GF-D8 (cell line): Measurements from ENCODE around the gene GIMAP1.

Experiments used
- DNase-seq: peaks from one replicate; lab custom pipeline; 2025; lab: John Stamatoyannopoulos, UW

Gene GIMAP1

DNA sequence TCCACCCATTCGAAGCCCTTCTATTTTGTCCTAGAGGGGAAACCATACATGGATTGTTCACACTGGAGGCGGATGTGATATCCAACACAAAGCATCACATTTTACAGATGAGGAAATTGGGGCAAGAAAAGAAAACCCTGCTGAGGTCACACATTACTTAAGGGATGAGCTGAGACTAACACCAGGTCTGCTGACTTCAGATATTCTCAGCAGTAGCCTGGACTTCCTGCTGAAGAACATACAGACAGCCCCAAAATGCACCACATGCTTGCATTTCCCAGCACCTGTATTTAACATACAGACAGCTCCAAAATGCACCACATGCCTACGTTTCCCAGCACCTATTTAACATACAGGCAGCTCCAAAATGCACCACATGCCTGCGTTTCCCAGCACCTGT is 32.0 kb downstream of the GIMAP1 start:
- DNase-seq = no peak

DNA sequence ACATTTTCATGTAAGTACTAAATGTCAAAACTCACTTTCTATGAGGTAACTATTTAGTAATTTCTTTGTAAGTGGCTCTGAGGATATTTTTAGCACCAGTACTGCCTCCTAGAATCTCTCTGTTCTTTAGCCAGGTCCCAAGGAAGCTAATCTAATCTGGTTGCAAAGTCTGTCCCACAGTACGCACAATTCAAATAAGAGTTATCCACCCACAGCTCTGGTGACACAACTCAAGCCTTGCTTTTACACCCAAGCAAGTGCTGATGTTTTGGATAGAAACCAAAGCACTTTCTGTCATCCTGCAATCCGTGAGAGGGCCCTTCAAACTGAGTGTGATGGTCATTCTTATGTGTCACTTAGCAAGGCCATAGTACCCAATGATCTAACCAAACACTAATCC is 35.3 kb downstream of the GIMAP1 start:
- DNase-seq = no peak

DNA sequence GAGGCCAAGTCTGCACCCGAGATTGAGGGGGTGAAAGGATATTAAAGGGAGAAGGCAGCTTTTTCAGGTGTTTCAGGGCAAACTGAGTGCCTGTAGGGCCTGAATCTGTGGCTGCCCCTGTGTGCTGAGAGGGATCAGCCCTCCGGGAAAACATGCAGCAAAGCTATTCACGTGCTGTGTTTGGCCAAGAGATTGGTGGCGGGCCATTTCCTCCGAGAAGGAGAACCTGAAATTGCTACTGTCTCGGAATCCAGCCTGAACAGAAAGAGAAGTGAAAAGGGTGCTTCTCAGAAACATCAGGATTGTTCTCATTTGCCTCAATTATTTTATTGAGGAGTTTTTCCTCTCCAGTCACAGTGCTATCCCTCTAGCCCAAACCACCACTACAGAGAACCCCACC is 36.8 kb downstream of the GIMAP1 start:
- no peak for DNase-seq

DNA sequence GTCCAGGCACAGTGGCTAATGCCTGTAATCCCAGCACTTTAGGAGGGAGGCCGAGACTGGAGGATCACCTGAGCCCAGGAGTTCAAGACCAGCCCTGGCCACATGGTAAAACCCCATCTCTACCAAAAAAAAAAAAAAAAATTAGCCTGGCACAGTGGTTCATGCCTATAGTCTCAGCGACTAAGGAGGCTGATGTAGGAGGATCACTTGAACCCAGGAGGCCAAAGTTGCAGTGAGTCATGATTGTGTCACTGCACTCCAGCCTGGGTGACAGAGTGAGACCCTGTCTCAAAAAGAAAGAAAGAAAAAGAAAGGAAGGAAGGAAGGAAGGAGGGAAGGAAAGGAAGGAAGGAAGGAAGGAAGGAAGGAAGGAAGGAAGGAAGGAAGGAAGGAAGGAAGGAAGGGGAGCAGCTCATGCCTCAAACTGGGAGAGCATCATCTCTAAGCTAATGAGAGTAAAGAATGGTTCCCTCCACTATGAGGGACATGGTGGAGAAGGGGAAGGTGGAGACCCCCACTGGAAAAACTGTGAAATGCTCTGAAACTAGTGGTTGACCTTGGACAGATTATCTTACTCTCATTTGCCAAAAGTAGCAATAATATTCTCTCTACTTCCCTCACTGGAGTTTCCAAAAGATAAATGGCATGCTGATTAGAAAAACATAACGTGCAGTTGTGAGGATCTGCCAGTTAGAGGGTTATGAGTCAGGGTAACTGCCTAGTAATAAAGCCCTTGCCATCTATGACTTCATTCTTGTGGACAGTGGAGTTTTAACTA is 37.6 kb downstream of the GIMAP1 start:
- no peak for DNase-seq

DNA sequence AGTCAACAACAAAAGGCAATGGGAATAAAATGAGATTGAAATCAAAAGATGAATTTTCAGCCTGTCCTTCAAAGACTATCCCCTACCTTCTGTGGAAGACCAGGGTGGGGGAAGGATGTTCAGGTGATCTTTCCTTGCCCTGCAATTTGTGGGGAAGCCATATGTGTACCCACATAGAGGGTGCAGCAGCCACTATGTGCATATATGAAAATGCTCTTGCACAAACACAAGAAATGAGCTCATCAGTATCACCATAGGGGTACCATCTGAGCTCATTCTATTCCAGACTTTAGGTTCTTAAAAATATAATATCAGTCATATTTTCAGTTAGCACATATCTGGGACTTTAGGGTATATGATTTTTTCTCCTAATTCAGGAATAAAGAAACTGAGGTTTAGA is 38.5 kb downstream of the GIMAP1 start:
- DNase-seq = no peak

DNA sequence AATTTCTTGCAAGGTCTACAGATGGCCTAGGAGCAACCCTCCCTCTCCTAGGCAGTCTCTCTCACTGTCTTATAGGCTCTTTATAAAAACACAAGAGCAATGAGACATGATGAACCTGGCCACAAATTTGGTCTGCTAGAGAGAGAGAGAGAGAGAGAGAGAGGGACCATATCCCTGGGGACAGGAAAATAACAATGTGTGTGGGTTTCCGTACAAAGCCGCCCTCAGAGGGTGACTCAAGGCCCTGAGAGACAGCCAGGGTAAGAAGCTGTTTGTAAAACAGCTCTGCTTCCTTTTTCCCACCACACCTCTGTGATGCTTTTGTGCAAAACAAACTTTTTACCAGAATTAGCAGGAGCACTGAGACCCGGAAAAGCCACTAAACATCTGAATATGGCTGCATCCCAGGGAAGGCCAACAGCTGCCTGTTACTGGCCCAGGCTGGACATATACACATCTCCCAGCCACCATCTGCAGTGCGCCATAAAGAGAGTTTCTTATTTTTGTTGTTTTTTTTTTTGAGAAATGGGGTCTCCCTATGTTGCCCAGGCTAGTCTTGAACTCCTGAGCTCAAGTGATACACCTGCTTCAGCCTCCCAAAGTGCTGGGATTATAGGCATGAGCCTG is 39.2 kb downstream of the GIMAP1 start:
- peak; percentile 54 for DNase-seq

DNA sequence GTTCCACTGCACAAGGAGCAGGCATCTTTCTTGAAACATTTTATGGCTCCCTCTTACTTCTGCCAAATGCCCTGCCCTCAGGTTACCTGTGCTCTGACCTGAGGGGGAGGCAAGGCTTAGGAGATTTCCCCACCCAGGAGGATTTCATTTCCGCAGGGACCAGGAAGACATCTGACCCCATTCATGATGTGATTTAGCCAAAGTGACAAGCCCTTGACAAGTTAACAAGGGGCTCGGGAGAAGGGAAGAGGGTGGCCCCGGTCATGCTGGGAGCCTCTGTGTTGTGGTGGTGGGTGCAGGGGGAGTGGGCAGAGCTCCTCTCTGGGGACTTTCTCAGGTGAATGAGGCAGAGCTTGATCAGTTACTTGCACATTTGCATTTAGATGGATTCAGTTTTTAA is 39.8 kb downstream of the GIMAP1 start:
- no peak for DNase-seq

DNA sequence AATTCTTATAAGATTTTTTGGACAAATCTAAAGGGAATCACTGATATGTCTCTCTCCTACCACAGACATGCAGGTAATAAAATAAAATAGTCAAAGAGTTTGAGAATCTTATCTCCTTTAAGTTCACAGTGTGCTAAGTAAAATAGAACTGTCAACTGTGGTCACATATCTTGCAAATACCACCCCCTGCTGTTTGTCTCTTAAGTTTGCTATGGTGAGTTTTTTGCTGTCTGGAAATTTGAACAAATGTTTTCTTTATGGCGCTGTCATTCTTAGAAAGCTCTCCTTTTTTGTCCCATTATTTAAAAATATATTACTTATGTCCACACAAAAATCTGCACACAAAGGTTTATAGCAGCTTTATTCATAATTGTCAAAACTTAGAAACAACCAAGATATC is 40.4 kb downstream of the GIMAP1 start:
- DNase-seq = peak; percentile 6

DNA sequence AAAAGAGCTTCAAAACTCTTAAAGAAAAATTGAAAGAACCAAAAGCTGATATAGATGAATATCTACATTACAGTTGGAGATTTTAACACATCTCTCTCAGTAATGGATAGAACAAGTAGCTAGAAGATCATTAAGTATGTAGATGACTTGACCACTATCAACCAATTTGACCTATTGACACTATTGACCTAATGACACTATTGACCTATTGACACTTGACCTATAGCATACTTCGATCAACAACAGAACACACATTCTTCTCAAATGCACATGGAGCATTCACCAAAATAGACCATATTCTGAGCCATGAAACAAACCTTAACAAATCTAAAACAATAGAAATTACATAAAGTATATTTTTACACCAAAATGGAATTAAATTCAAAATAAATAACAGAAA is 43.1 kb downstream of the GIMAP1 start:
- no peak for DNase-seq

DNA sequence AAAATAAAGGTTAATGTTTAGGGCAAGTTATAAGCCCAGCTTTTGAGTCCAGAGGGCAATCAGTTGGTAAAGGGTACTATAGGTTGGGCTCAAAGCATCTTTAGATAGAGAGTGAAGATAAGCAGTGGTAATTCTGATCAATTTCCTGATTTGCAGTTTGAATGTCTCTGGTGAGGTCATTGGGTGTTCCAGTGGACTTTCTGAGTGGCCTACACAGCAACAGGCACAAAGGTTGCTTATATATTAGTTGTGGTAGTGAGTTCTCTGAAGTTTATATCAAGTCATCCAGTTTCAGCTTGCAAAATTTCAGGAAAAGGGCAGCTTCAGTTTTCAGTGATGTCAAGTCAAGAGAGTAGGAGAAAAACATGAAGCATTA is 49.9 kb downstream of the GIMAP1 start:
- DNase-seq = no peak

DNA sequence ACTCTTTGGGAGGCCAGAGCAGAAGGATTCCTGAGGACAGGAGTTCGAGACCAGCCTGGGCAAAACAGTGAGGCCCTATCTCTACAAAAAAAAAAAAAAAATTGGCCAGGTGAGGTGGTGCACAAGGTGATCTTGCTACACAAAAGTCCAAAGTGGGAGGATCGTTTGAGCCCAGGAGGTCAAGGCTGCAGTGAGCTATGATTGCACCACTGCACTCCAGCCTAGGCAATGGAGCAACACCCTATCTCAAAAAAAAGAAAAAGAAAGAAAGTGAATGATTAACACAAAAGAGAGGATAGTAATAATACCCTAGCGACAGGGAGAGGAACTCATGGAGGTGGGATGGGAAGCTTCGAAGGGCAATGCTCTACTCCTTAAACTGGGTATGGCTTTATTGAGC is 53.4 kb downstream of the GIMAP1 start:
- no peak for DNase-seq
